GM19240 (cell line): ENCODE results near the gene PPP2R2B.
A peak's percentile ranks its signal among the peaks of the same experiment; 100 is the strongest.
"Not testable (repeated sequence)": the region's sequence is repeated elsewhere in the genome, so short reads cannot be mapped to it uniquely, and the experiment has no call there.

Source experiments
- DNase-seq: peaks from one replicate; pipeline ENCODE4 v3.0.0; 2011; ENCODE audit warnings: low spot score; ENCODE audit not compliant: insufficient read length

PPP2R2B gene

DNA sequence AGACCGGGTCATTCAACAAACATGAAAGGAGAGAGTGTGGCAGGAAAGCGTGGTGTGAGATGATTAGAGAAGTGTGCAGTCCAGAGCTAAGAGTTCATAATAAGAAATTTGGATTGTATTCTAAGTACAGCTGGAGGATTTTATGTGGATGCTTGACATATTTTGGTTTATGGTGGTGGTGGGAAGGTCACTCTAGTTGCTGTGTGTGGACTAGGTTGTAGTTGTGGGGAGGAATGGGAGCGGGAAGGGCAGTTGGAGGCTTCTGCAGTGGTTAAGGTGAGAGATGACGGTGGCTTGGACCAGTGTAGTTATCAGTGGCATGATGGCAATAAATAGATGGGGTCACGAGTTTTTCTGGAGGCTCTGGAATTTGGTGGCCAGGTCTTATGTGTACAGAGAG lies 316.8 kb downstream of the PPP2R2B start:
- DNase-seq = no peak

DNA sequence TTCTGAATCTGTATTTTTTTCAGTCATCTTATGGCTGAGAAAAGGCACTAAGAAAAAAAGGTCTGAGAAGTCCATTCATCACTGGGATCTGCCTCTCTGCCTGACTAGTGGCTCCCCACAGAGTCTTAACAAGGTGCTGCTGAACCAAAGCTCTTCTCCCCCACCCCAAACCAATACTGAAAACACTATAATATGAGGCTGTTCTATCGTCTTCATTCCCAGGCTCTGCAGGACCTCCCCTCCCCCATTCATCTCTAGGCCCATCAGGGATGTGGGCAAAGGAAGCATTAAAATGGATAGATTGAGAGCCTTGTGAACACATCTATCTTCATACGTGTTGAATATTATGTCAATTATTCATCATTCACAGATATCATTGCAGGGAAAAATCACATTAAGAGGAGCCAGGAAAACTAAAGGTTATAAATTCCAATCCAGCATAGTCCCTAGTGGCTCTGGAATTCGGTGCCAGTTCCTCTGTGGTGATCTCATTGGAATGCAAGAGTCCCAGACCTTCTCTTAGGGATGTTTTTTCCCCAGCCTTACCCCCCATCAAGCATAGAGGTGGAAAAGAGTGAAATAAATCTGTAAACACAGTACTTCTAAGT lies 318.2 kb downstream of the PPP2R2B start:
- DNase-seq = no peak

DNA sequence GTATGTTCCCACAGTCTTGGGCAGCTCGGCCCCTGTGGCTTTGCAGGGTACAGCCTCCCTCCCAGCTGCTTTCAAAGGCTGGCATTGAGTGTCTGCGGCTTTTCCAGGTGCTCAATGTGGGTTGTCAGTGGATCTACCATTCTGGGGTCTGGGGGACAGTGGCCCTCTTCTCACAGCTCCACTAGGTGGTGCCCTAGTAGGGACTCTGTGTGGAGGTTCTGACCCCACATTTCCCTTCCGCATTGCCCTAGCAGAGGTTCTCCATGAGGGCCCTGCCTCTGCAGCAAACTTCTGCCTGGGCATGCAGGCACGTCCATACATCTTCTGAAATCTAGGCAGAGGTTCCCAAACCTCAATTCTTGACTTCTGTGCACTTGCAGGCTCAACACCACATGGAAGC lies 321.7 kb downstream of the PPP2R2B start:
- DNase-seq = not testable (repeated sequence)

DNA sequence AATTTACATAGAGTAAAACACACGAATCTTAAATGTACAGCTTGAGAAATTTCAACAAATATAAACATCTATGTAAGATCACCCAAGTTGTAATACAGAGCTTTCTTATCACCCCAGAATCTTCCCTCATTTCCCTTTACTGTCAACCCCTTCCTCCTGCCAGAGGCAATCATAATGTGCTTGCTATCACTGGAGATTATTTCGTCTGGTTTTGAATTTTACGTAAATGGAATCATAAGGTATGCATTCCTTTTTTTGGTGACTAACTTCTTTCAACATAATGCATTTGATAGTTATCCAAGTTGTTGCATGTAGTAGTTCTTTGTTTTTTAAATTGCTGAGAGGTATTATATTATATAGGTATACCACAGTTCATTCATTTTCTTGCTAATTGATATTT lies 325.1 kb downstream of the PPP2R2B start:
- DNase-seq = no peak

DNA sequence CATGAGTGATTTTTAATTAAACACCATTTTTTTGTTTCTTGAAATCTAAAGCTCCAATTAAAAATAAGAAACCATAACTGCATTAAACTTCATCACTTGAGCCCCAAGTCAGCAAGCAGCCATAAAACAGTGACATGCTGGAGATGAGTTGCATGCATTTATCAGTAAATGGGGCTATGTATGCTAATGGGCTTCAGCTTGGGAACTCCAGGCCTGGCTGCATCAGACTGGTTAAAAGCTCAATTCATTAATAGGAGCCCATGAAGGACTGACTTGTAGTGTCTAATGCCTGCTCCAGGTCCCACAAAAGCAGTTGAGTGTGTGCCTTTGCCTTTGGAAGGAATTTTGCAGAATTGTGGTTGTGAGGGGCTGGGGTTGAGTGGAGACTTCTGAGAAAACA lies 328.9 kb downstream of the PPP2R2B start:
- DNase-seq = no peak

DNA sequence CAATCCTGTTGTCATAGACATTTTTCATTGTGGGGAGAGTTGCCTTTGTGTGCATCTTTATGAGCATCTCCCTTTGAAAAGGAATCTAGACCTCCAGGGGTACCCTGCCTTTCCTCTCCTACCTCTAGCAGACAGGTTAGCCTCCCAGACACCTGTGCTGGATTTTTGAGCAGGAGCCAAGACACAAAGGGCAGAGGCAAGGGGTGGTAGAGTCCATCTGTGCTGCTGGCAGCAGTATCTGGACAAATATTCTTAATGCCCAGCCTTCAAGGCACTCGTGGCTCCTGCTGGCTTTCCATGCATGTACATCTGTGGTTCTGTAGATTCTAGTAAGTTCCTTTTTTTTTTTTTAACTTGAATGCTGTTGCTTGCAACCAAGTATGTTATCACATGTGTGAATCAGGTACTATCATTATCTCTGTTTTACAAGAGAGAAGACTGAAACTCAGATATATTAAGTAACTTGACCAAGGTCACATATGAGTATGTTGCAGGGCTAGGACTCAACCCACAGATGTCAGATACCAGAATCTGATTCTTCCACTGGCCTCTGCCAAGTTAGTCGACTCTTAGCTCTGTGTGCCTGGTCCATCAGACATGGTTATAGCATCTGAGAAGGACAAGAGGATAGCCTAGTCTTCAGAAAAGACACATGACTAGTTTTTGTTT lies 329.6 kb downstream of the PPP2R2B start:
- DNase-seq = no peak

DNA sequence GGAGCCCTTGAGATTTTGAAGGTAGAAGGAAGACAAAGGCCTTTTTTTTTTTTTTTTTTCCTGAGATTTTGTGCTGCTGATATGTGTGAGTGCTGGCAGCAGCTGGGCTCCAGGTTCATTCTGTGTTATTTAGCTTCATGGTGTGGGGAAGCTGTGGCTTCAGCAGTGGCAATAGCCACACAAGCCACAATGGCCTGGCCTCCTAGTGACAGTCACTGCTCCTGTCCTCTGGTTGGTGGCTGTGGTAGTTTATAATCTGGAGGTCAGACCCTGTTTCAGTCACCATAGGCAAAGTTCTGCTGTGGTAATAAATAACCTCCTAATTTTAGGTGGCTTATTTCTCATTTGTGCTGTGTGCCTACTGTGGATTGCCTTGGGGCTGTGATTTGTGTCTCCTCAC lies 334.3 kb downstream of the PPP2R2B start:
- no peak for DNase-seq

DNA sequence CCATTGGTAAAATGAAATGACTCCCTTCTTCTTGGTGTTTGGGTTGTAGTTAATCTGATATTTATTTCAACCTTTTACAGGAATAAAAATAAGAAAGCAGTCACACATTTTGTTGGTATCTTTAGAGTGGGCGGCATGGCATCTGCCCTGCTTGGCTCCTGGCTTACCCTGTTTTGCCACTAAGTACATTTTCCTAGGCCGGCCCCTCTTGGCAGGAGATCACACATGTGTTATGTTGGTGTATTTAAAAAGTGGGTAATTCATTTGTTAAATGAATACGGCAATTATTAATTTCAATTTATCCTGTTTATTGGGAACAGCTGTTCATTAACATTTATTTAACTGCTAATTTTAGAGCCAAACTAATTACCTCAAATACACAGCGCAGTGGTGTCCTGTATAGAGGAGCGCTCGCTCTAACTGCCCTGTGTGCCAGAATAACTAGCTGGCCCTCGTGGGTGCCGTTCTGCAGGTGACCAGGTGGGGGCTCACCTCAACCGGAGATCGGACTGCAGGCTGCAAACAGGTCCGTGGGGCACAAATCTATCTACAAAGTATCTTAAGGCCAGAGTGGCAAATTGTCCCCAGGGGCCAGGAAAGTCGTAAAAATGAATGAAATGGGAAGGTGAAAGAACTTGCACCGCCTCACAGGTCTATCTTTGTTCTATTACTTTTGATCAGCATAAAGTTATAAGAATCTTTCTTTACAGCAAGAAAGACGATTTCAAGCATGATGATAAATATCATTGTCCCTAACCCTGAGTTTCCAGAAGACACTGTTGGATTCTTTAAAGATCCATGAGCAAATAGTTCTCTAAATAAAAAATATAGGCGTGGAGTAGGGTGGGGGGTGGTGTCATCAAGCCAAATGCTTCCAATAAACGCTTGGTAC lies 336.4 kb downstream of the PPP2R2B start:
- peak; percentile 50 for DNase-seq

DNA sequence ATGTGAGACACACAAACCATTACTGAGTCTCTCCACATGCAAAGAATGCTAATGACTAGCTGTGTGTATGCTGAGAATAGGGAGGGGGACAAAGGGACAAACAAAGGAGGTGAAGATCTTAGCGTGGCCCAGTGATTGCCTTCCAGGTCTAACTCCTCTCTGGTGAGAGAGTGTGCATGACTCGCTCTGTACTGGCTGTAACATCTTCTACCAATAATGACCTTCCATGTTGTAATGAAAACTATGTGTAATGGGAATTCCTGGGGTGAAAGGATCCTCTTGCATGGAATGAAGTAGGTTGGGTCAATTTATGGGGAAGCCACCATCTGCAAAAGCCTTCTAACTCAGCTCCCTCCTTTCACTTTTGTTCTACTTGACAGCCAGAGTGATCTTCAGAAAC lies 338.1 kb downstream of the PPP2R2B start:
- DNase-seq = no peak

DNA sequence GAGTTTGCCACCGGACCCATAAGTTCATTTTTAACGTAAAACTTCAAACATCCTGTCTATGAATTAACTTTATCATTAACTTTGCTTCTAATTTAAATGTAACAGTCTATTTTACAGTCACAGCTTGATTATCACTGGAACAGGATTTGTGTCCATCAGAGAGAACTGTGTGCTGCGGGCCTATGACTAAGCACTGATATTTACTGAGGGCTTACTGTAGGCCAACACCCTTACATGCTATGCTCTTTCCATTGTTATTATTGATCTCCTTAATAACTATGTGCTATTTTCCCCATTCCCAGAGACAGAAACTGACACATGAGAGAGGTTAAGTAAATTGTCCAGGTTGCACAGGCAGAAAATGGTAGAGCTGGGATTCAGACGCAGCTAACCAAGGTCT lies 338.6 kb downstream of the PPP2R2B start:
- DNase-seq = no peak

DNA sequence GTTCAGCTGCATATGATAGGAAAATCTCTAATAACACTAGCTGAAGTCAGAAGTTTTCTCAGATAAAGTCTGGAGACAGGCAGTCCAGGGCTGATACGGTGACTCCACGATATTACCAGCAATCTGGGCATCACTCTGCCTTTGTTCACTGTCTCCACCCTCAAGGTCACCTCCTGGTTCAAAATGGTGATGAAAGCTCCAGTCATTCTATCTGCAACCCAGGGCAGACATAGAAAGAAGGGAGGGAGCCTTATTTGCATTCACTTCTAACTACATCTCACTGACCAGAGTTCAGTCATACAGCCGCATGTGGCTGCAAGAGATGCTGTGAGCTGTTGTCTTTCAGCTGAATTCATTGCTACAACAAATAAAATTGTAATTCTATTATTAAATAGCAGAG lies 340.1 kb downstream of the PPP2R2B start:
- DNase-seq = no peak

DNA sequence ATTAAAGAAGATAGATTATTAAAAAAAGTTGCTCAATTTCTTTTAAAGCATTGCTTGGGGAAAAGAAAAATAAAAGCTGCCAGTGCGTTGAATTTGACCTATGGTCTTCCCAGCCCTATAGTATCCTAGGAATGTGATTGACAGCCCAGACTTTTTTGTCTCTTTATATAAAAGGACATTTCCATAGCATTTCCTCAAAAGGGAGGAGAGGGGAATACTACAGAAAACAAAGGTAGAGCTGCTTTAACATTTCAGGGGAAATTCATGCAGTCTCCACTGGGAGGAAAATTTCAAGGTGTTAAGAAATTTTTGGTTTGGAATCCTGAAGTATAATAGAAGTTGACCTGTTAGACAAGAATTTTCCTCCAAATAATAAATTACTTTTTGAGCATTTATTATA lies 344.7 kb downstream of the PPP2R2B start:
- no peak for DNase-seq

DNA sequence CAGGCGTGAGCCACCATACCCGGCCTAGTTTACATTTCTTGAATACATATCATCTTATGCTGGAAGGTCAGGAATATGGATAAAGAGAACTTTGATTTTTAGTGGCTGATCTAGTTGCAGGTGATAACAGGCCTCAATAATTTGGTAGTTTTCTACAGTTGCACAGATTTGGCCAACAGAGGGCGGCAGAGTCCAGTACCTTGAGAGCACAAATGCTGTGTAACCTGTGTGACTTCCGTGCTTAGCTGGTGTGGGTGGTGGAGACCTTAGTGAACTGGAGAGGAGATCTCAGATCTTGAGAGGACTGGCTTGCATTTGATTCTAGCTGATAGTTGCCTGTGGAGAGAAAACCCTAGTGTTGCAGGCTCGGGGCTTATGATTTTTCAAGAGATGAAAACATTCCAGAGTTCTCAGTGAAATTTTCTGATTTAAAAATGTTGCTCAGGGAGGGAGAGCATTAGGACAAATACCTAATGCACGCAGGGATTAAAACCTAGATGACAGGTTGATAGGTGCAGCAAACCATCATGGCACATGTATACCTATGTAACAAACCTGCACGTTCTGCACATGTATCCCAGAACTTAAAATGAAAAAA lies 345.2 kb downstream of the PPP2R2B start:
- DNase-seq = peak; percentile 48
